CD8-positive, alpha-beta memory T cell (primary cell): ENCODE data around the gene AOPEP. TPM values are rescaled to one million over a fixed set of nuclear protein-coding genes. Genes with fewer than 3 reads are reported as not detected.
A peak's percentile ranks its signal among the peaks of the same experiment; 100 is the strongest.

Source experiments
- CTCF ChIA-PET: fragments of 350-600 bp; sonication (Branson Sonifier 250); formaldehyde crosslinking; loops from one replicate; lab custom pipeline; 2021; ENCODE audit warnings: antibody characterized with exemption; lab: Charles Lee
- POLR2A ChIA-PET: fragments of 350-600 bp; sonication (Branson Sonifier 250); formaldehyde crosslinking; loops from one replicate; lab custom pipeline; 2021; ENCODE audit warnings: antibody characterized with exemption; lab: Charles Lee
- DNase-seq, 5 donors: peaks; one replicate each; pipeline versions ENCODE4 v3.0.0 to v3.0.0-alpha.2; 2020 to 2022; ENCODE audit warnings: mixed read lengths in 1 of 5
- H3K27ac ChIP-seq: one replicate; pipeline ENCODE4 v1.7.0; 2013; ENCODE audit warnings: low read depth, mild to moderate bottlenecking, low read length, moderate library complexity
- H3K27me3 ChIP-seq: 2 replicates; pipeline ENCODE4 v1.7.0; 2013; ENCODE audit warnings: low read length, mild to moderate bottlenecking; ENCODE audit not compliant: insufficient read depth, poor library complexity, severe bottlenecking
- H3K36me3 ChIP-seq: 2 replicates; pipeline ENCODE4 v1.7.0; 2013; ENCODE audit warnings: mild to moderate bottlenecking, low read length, moderate library complexity; ENCODE audit not compliant: insufficient read depth
- H3K4me1 ChIP-seq: 2 replicates; pipeline ENCODE4 v1.7.0; 2013; ENCODE audit warnings: mild to moderate bottlenecking, low read length, moderate library complexity; ENCODE audit not compliant: insufficient read depth
- H3K4me3 ChIP-seq: 2 replicates; pipeline ENCODE4 v1.7.0; 2013; ENCODE audit warnings: mild to moderate bottlenecking, low read length
- H3K9me3 ChIP-seq: 2 replicates; pipeline ENCODE4 v1.7.0; 2013; ENCODE audit warnings: mild to moderate bottlenecking, low read length
- H3K27ac Mint-ChIP-seq, 8 donors: one replicate each; pipeline ENCODE4 v1.8.0; 2020 to 2021; ENCODE audit warnings: mixed read lengths in 8 of 8, mild to moderate bottlenecking in 6 of 8, inconsistent platforms in 3 of 8, moderate library complexity in 3 of 8
- H3K27me3 Mint-ChIP-seq, 2 donors: one replicate each; pipeline ENCODE4 v1.8.0; 2020 to 2021; ENCODE audit warnings: mixed read lengths in 2 of 2, mild to moderate bottlenecking in 1 of 2, moderate library complexity in 1 of 2
- H3K36me3 Mint-ChIP-seq, 3 donors: one replicate each; pipeline ENCODE4 v1.8.0; 2020 to 2021; ENCODE audit warnings: mixed read lengths in 3 of 3, inconsistent platforms in 1 of 3, mild to moderate bottlenecking in 1 of 3
- H3K4me1 Mint-ChIP-seq, 3 donors: one replicate each; pipeline ENCODE4 v1.8.0; 2020 to 2021; ENCODE audit warnings: mixed read lengths in 3 of 3, inconsistent platforms in 1 of 3, mild to moderate bottlenecking in 1 of 3
- H3K4me3 Mint-ChIP-seq, 7 donors: one replicate each; pipeline ENCODE4 v1.8.0; 2020 to 2021; ENCODE audit warnings: mixed read lengths in 7 of 7, mild to moderate bottlenecking in 6 of 7, moderate library complexity in 4 of 7, inconsistent platforms in 2 of 7
- H3K9me3 Mint-ChIP-seq, 5 donors: one replicate each; pipeline ENCODE4 v1.8.0; 2020 to 2022; ENCODE audit warnings: mixed read lengths in 5 of 5, mild to moderate bottlenecking in 3 of 5, moderate library complexity in 2 of 5, inconsistent platforms in 1 of 5
- polyA plus RNA-seq: library from polyadenylated mRNA; unstranded; fragments of 300-500 nt; fragmentation: Illumina TruSeq; gene quantifications from one replicate; pipeline ENCODE4 v1.2.3, GENCODE V29; 2021
- total RNA-seq, 2 experiments: library from RNA; stranded (reverse); gene quantifications; one replicate each; pipeline ENCODE4 v1.2.3, GENCODE V29; 2021

The AOPEP gene
- total and polyA plus RNA-seq, 3 experiments from 2014 or later = 4.2 to 7.1 (median 6.9) TPM

GRCh38 chr9:95062596-95063065 is 336.1 kb downstream of the AOPEP start:
- H3K27me3 Mint-ChIP-seq = no peaks in the 10 kb centered on the region
- H3K27ac ChIP-seq = no peak overlapping the region
- DNase-seq = no peak
- H3K4me1 Mint-ChIP-seq = peaks cover 0 to 2% (median 0%) of the 10 kb centered on the region in 3 donors
- no peaks in the 10 kb centered on the region for H3K4me1 ChIP-seq
- no peak overlapping the region for H3K4me3 ChIP-seq
- H3K27ac Mint-ChIP-seq = no peak overlapping the region
- ChIA-PET CTCF (no interaction called here), POLR2A (no interaction called here)
- no peak overlapping the region for H3K4me3 Mint-ChIP-seq
- H3K36me3 Mint-ChIP-seq = peaks cover 2 to 11% (median 3%) of the 10 kb centered on the region in 3 donors
- H3K9me3 Mint-ChIP-seq = no peaks in the 10 kb centered on the region
- H3K27me3 ChIP-seq = no peaks in the 10 kb centered on the region
- no peaks in the 10 kb centered on the region for H3K36me3 ChIP-seq
- no peaks in the 10 kb centered on the region for H3K9me3 ChIP-seq

- Histone ChIP-seq H3K27ac (no peak overlapping the region), H3K4me3 (no peak overlapping the region), H3K27me3 (no peaks in the 10 kb centered on the region), H3K4me1 (no peaks in the 10 kb centered on the region), H3K36me3 (no peaks in the 10 kb centered on the region), H3K9me3 (no peaks in the 10 kb centered on the region)
- Mint-ChIP-seq H3K4me3 (no peak overlapping the region), H3K36me3 (peaks cover 2 to 11% (median 5%) of the 10 kb centered on the region in 3 donors), H3K27me3 (no peaks in the 10 kb centered on the region), H3K9me3 (no peaks in the 10 kb centered on the region), H3K4me1 (peaks cover 0 to 2% (median 0%) of the 10 kb centered on the region in 3 donors), H3K27ac (peak overlapping the region in 2 of 8 donors; percentile 42 to 71)
- POLR2A ChIA-PET = no interaction called here
- DNase-seq = no peak
- CTCF ChIA-PET = no interaction called here
These were observed 336.8 kb downstream of the AOPEP start for GRCh38 chr9:95063300-95063699.

GRCh38 chr9:95065224-95065623 is 338.7 kb downstream of the AOPEP start:
- Histone ChIP-seq H3K4me3 (no peak overlapping the region), H3K9me3 (no peaks in the 10 kb centered on the region), H3K27me3 (no peaks in the 10 kb centered on the region), H3K27ac (no peak overlapping the region), H3K36me3 (no peaks in the 10 kb centered on the region), H3K4me1 (no peaks in the 10 kb centered on the region)
- Mint-ChIP-seq H3K4me3 (no peak overlapping the region), H3K27ac (no peak overlapping the region), H3K4me1 (peaks cover 0 to 2% (median 0%) of the 10 kb centered on the region in 3 donors), H3K27me3 (no peaks in the 10 kb centered on the region), H3K36me3 (peaks cover 2 to 11% (median 9%) of the 10 kb centered on the region in 3 donors), H3K9me3 (no peaks in the 10 kb centered on the region)
- ChIA-PET CTCF (no interaction called here), POLR2A (no interaction called here)
- DNase-seq = no peak

- Histone ChIP-seq H3K4me1 (no peaks in the 10 kb centered on the region), H3K27ac (no peak overlapping the region), H3K4me3 (no peak overlapping the region), H3K27me3 (no peaks in the 10 kb centered on the region), H3K36me3 (no peaks in the 10 kb centered on the region), H3K9me3 (no peaks in the 10 kb centered on the region)
- ChIA-PET CTCF (no interaction called here), POLR2A (no interaction called here)
- Mint-ChIP-seq H3K27me3 (no peaks in the 10 kb centered on the region), H3K36me3 (peaks cover 0 to 11% (median 9%) of the 10 kb centered on the region in 3 donors), H3K4me3 (no peak overlapping the region), H3K9me3 (no peaks in the 10 kb centered on the region), H3K27ac (no peak overlapping the region), H3K4me1 (peaks cover 0 to under 1% (median 0%) of the 10 kb centered on the region in 3 donors)
- no peak for DNase-seq
These were observed 340.6 kb downstream of the AOPEP start for GRCh38 chr9:95067057-95067456.

- Histone ChIP-seq H3K27ac (no peak overlapping the region), H3K27me3 (no peaks in the 10 kb centered on the region), H3K4me3 (no peak overlapping the region), H3K9me3 (no peaks in the 10 kb centered on the region), H3K36me3 (no peaks in the 10 kb centered on the region), H3K4me1 (no peaks in the 10 kb centered on the region)
- Mint-ChIP-seq H3K27me3 (no peaks in the 10 kb centered on the region), H3K9me3 (no peaks in the 10 kb centered on the region), H3K27ac (no peak overlapping the region), H3K4me1 (no peaks in the 10 kb centered on the region), H3K4me3 (no peak overlapping the region), H3K36me3 (peaks cover 0 to 11% (median 9%) of the 10 kb centered on the region in 3 donors)
- CTCF ChIA-PET = no interaction called here
- POLR2A ChIA-PET = no interaction called here
- no peak for DNase-seq
These were observed 341.4 kb downstream of the AOPEP start for GRCh38 chr9:95067897-95068296.

- ChIA-PET CTCF (no interaction called here), POLR2A (no interaction called here)
- Histone ChIP-seq H3K4me1 (no peaks in the 10 kb centered on the region), H3K4me3 (no peak overlapping the region), H3K36me3 (no peaks in the 10 kb centered on the region), H3K27me3 (no peaks in the 10 kb centered on the region), H3K27ac (no peak overlapping the region), H3K9me3 (no peaks in the 10 kb centered on the region)
- Mint-ChIP-seq H3K27me3 (no peaks in the 10 kb centered on the region), H3K4me3 (no peak overlapping the region), H3K36me3 (peaks cover 0 to 6% (median 2%) of the 10 kb centered on the region in 3 donors), H3K4me1 (no peaks in the 10 kb centered on the region), H3K27ac (no peak overlapping the region), H3K9me3 (no peaks in the 10 kb centered on the region)
- DNase-seq = no peak
These were observed 344.1 kb downstream of the AOPEP start for GRCh38 chr9:95070549-95071021.

- Histone ChIP-seq H3K27me3 (no peaks in the 10 kb centered on the region), H3K9me3 (no peaks in the 10 kb centered on the region), H3K36me3 (no peaks in the 10 kb centered on the region), H3K4me3 (no peak overlapping the region), H3K4me1 (no peaks in the 10 kb centered on the region), H3K27ac (no peak overlapping the region)
- Mint-ChIP-seq H3K4me3 (no peak overlapping the region), H3K36me3 (peaks cover 0 to 6% (median 2%) of the 10 kb centered on the region in 3 donors), H3K27ac (no peak overlapping the region), H3K4me1 (no peaks in the 10 kb centered on the region), H3K9me3 (no peaks in the 10 kb centered on the region), H3K27me3 (no peaks in the 10 kb centered on the region)
- POLR2A ChIA-PET = no interaction called here
- CTCF ChIA-PET = no interaction called here
- no peak for DNase-seq
These were observed 345.0 kb downstream of the AOPEP start for GRCh38 chr9:95071450-95071849.

GRCh38 chr9:95071925-95072324 is 345.4 kb downstream of the AOPEP start:
- H3K4me3 ChIP-seq = no peak overlapping the region
- H3K4me1 ChIP-seq = no peaks in the 10 kb centered on the region
- no peaks in the 10 kb centered on the region for H3K36me3 ChIP-seq
- no peak for DNase-seq
- H3K27me3 ChIP-seq = no peaks in the 10 kb centered on the region
- H3K27me3 Mint-ChIP-seq = no peaks in the 10 kb centered on the region
- H3K4me1 Mint-ChIP-seq = no peaks in the 10 kb centered on the region
- H3K9me3 Mint-ChIP-seq = no peaks in the 10 kb centered on the region
- no peak overlapping the region for H3K27ac ChIP-seq
- peaks cover 0 to 6% (median 2%) of the 10 kb centered on the region in 3 donors for H3K36me3 Mint-ChIP-seq
- H3K4me3 Mint-ChIP-seq = no peak overlapping the region
- H3K9me3 ChIP-seq = no peaks in the 10 kb centered on the region
- CTCF ChIA-PET = no interaction called here
- POLR2A ChIA-PET = no interaction called here
- H3K27ac Mint-ChIP-seq = no peak overlapping the region
